OCI-LY1 (cell line): Measurements from ENCODE around the gene NAV2.

ENCODE experiments used
- H2AFZ ChIP-seq: fragments of 200-600 bp; sonication (generic), shearing (Covaris generic); 2 replicates; pipeline ENCODE4 v1.6.0; 2014; ENCODE audit warnings: antibody characterized with exemption, mild to moderate bottlenecking, low read length
- H3F3A ChIP-seq: fragments of 200-600 bp; sonication (generic), shearing (Covaris generic); 2 replicates; pipeline ENCODE4 v1.6.0; 2014; ENCODE audit warnings: mild to moderate bottlenecking, antibody characterized with exemption, low read length, moderate library complexity; ENCODE audit not compliant: insufficient read depth
- H3K27ac ChIP-seq: fragments of 200-600 bp; sonication (generic); 2 replicates; pipeline ENCODE4 v1.5.1; 2014; ENCODE audit warnings: low read length, mixed run types, mild to moderate bottlenecking, low read depth; ENCODE audit not compliant: poor library complexity, severe bottlenecking
- H3K27me3 ChIP-seq: fragments of 200-600 bp; sonication (generic); 2 replicates; pipeline ENCODE4 v1.6.0; 2014; ENCODE audit warnings: antibody characterized with exemption, mild to moderate bottlenecking, low read length, moderate library complexity; ENCODE audit not compliant: insufficient read depth
- H3K36me3 ChIP-seq: fragments of 200-600 bp; sonication (generic); 2 replicates; pipeline ENCODE4 v1.6.1; 2014; ENCODE audit warnings: mild to moderate bottlenecking, antibody characterized with exemption, low read length, moderate library complexity, mixed read lengths; ENCODE audit not compliant: insufficient read depth
- H3K4me1 ChIP-seq: fragments of 200-600 bp; sonication (generic); 2 replicates; pipeline ENCODE4 v1.5.1; 2014; ENCODE audit warnings: mild to moderate bottlenecking, low read length, moderate library complexity; ENCODE audit not compliant: insufficient read depth, severe bottlenecking
- H3K4me2 ChIP-seq: fragments of 200-600 bp; sonication (generic), shearing (Covaris generic); 2 replicates; pipeline ENCODE4 v1.6.1; 2014; ENCODE audit warnings: low read length
- H3K4me3 ChIP-seq: fragments of 200-600 bp; sonication (generic); 2 replicates; pipeline ENCODE4 v1.5.1; 2014; ENCODE audit warnings: low read length, low read depth, mild to moderate bottlenecking, mixed read lengths; ENCODE audit not compliant: poor library complexity, severe bottlenecking
- H3K79me2 ChIP-seq: fragments of 200-600 bp; shearing (Covaris generic); 2 replicates; pipeline ENCODE4 v1.6.1; 2016; ENCODE audit warnings: mixed run types, low read length, mixed read lengths; ENCODE audit not compliant: insufficient read depth
- H3K9ac ChIP-seq: fragments of 200-600 bp; sonication (generic), shearing (Covaris generic); 2 replicates; pipeline ENCODE4 v1.6.1; 2014; ENCODE audit warnings: mild to moderate bottlenecking, low read length, mixed read lengths
- H3K9me2 ChIP-seq: fragments of 200-600 bp; sonication (generic), shearing (Covaris generic); 2 replicates; pipeline ENCODE4 v1.6.1; 2014; ENCODE audit warnings: low read depth, mild to moderate bottlenecking, low read length, mixed read lengths
- H3K9me3 ChIP-seq: fragments of 200-600 bp; shearing (Covaris generic); 2 replicates; pipeline ENCODE4 v1.6.1; 2014; ENCODE audit warnings: low read length, mixed read lengths
- H4K20me1 ChIP-seq: fragments of 200-600 bp; sonication (generic), shearing (Covaris generic); 2 replicates; pipeline ENCODE4 v1.6.0; 2016; ENCODE audit warnings: mild to moderate bottlenecking, low read length; ENCODE audit not compliant: insufficient read depth
- EZH2 ChIP-seq: fragments of 200-600 bp; sonication (generic), shearing (Covaris generic); IDR thresholded peaks from 2 replicates; pipeline ENCODE4 v1.8.0; 2017; ENCODE audit warnings: borderline replicate concordance, mixed run types, mild to moderate bottlenecking, antibody characterized with exemption, low read length, moderate library complexity, mixed read lengths
- TF ChIP-seq, protein P1 (sequence below): fragments of 200-600 bp; sonication (generic), shearing (Covaris generic); IDR thresholded peaks from 2 replicates; pipeline ENCODE4 v1.5.1; 2017; ENCODE audit warnings: mild to moderate bottlenecking, antibody characterized with exemption, low read length, moderate library complexity, mixed read lengths

The NAV2 gene

DNA sequence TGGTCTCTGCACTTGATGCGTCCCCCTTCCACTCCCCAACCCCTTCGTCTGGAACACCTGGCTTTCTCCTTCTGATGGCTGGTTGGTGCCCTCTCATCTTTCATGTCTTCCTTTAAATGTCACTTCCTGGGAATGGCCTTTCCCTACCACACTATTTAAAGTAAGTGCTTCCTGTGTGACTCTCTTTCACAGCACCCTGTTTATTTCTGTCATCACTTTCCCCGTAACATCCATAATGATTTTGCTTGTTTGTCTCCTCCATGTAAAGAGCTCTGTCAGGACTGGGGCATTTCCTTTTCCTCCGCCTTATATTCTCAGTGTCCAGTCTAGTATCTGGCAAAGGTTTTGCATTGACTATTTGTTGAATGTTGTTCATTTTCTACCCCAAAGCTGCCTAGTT lies 304.7 kb downstream of the NAV2 start:
- Histone ChIP-seq H2AFZ (no peak overlapping the region), H3K79me2 (no peaks in the 10 kb centered on the region), H3K27ac (no peak overlapping the region), H3K4me2 (no peak overlapping the region), H3K9ac (no peak overlapping the region), H3K9me3 (no peaks in the 10 kb centered on the region), H3K36me3 (no peaks in the 10 kb centered on the region), H3K4me3 (no peak overlapping the region), H3F3A (no peaks in the 10 kb centered on the region), H3K9me2 (no peaks in the 10 kb centered on the region), H3K4me1 (peaks cover under 1% of the 10 kb centered on the region), H4K20me1 (no peaks in the 10 kb centered on the region), H3K27me3 (no peaks in the 10 kb centered on the region)
- TF ChIP-seq EZH2, result no peak
- TF ChIP-seq, protein P1, sequence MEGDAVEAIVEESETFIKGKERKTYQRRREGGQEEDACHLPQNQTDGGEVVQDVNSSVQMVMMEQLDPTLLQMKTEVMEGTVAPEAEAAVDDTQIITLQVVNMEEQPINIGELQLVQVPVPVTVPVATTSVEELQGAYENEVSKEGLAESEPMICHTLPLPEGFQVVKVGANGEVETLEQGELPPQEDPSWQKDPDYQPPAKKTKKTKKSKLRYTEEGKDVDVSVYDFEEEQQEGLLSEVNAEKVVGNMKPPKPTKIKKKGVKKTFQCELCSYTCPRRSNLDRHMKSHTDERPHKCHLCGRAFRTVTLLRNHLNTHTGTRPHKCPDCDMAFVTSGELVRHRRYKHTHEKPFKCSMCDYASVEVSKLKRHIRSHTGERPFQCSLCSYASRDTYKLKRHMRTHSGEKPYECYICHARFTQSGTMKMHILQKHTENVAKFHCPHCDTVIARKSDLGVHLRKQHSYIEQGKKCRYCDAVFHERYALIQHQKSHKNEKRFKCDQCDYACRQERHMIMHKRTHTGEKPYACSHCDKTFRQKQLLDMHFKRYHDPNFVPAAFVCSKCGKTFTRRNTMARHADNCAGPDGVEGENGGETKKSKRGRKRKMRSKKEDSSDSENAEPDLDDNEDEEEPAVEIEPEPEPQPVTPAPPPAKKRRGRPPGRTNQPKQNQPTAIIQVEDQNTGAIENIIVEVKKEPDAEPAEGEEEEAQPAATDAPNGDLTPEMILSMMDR, result no peak

GRCh38 chr11:20020198-20020597 lies 307.6 kb downstream of the NAV2 start:
- Histone ChIP-seq H3K9me2 (no peaks in the 10 kb centered on the region), H3K9ac (no peak overlapping the region), H3K4me1 (peaks cover 7% of the 10 kb centered on the region), H3K4me3 (no peak overlapping the region), H3K27me3 (no peaks in the 10 kb centered on the region), H3K27ac (no peak overlapping the region), H4K20me1 (no peaks in the 10 kb centered on the region), H3K9me3 (no peaks in the 10 kb centered on the region), H3K36me3 (no peaks in the 10 kb centered on the region), H3K79me2 (no peaks in the 10 kb centered on the region), H3F3A (no peaks in the 10 kb centered on the region), H2AFZ (no peak overlapping the region), H3K4me2 (no peak overlapping the region)
- no peak for TF ChIP-seq EZH2
- TF ChIP-seq, protein P1, result no peak

- Histone ChIP-seq H3K36me3 (no peaks in the 10 kb centered on the region), H2AFZ (no peak overlapping the region), H3K79me2 (no peaks in the 10 kb centered on the region), H3K27me3 (no peaks in the 10 kb centered on the region), H3K4me2 (no peak overlapping the region), H4K20me1 (no peaks in the 10 kb centered on the region), H3K9me3 (no peaks in the 10 kb centered on the region), H3K4me1 (peaks cover 7% of the 10 kb centered on the region), H3F3A (no peaks in the 10 kb centered on the region), H3K9ac (no peak overlapping the region), H3K27ac (no peak overlapping the region), H3K9me2 (no peaks in the 10 kb centered on the region), H3K4me3 (no peak overlapping the region)
- no peak for TF ChIP-seq EZH2
- TF ChIP-seq, protein P1, result no peak
Measured at GRCh38 chr11:20020716-20021115, 308.1 kb downstream of the NAV2 start.
